ENCODE data around the gene TMEM101.

GRCh38 chr17:43984521-43984920, 30.2 kb downstream of the TMEM101 start:
- TF ChIP-seq ZNF451 (CRISPR knock-in tag; IDR thresholded peaks at IDR 0.05) (no peak), ZBTB44 (CRISPR knock-in tag; IDR thresholded peaks at IDR 0.05) (no peak), CTCF (CRISPR knock-in tag; IDR thresholded peaks at IDR 0.05) (no peak), AGO1 (IDR thresholded peaks at IDR 0.05; ENCODE audit: low read depth, low read length, poor library complexity, severe bottlenecking) (no peak), CHD2 (IDR thresholded peaks at IDR 0.05; ENCODE audit: low read depth, low read length) (no peak)

Data from HepG2 (cell line).